Putamen (tissue), 1 donor: ENCODE measurements around the gene AIM2.
"Not testable (repeated sequence)": the region's sequence is repeated elsewhere in the genome, so short reads cannot be mapped to it uniquely, and the experiment has no call there.

ENCODE experiments used
- DNase-seq: peaks from one replicate; pipeline ENCODE4 v3.0.0-alpha.2; 2016; ENCODE audit warnings: low spot score

Gene AIM2, protein sequence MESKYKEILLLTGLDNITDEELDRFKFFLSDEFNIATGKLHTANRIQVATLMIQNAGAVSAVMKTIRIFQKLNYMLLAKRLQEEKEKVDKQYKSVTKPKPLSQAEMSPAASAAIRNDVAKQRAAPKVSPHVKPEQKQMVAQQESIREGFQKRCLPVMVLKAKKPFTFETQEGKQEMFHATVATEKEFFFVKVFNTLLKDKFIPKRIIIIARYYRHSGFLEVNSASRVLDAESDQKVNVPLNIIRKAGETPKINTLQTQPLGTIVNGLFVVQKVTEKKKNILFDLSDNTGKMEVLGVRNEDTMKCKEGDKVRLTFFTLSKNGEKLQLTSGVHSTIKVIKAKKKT

DNA sequence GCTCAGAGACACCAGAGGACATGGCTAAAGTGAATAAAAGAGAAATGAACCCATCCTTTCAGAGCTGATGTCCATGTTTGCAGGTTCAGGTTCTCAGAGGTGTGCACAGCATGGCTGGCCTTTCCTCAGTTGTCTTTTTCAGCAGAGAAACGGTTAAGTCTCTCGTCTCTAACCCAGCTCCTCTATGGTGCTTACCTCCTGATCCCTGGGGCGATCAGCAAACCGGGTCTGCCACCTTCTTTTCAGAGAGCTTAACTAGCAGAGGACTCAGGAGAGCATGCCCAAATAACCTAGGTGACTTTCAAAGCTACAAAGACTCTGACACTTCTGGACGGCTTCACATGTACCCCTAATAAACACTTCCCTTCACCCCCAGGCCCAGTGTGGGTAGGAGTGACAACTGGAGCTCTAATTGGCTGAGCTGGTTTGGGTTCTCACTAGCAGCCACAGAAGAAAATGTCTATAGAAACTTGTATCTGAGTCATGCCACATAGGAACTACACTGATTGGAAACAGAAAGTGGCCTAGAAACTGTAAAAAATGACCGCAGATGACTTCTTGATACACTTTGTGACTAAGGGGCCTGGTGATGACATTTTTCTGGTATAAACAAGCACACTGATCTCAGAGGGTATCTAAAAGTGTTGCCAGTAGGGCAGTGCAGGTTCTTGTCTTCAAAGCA lies at the start of gene AIM2:
Gene AIM2 (minus strand): TSS at position 329 of the 682 bp plus-strand sequence. CDS start 3,267 bp downstream, outside the sequence.
- DNase-seq = no peak

GRCh38 chr1:159123587-159123986 lies 47.0 kb upstream of the AIM2 start:
- DNase-seq = no peak

DNA sequence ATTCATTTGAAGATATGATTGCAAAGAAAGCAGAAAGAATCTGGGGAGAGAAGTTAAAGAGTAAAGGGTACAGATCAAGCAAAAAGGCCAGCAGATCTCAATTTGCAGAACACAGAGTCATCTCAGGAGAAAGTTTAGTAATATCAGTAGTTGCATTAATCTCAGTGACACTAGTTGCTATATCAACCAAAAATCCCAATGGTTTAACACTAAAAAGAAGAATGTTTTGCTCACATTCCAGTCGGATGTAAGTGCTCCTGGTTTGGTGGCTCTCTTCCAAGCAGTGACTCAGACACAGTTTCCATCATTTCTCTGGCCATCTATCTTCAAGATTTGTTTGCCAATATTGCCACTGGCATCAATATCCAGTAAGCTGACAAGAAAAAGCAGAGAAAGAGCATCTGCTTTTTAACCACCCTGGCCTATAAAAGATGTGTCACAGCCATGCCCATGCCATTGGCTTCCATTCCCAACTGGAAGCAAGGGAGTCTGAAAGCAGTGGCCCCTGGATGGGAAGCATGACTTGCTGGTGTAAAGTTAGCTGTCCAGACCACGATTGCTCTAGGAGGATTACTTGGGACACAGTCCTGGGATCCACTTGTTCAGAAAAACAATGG lies 45.5 kb upstream of the AIM2 start:
- DNase-seq = no peak

GRCh38 chr1:159121526-159121925 lies 45.0 kb upstream of the AIM2 start:
- DNase-seq = no peak

DNA sequence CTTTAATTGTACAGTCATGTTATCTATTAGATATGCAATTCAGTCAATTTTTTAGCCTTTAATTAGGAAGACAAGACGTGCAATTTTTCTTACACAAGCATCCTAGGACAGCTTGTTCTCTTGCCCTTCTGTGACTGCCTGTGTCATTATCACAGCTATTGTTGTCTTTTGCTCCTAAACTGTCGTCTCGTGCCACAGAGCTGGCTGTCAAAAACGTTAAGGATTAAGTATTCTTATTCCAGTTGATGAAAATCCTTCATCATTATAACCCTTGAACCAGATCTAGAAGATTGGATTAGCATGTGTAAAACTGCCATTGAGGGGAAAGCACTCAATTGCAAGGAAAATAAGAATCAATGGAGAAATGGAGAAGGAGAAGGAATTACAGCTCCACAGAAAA lies 43.8 kb upstream of the AIM2 start:
- DNase-seq = no peak

DNA sequence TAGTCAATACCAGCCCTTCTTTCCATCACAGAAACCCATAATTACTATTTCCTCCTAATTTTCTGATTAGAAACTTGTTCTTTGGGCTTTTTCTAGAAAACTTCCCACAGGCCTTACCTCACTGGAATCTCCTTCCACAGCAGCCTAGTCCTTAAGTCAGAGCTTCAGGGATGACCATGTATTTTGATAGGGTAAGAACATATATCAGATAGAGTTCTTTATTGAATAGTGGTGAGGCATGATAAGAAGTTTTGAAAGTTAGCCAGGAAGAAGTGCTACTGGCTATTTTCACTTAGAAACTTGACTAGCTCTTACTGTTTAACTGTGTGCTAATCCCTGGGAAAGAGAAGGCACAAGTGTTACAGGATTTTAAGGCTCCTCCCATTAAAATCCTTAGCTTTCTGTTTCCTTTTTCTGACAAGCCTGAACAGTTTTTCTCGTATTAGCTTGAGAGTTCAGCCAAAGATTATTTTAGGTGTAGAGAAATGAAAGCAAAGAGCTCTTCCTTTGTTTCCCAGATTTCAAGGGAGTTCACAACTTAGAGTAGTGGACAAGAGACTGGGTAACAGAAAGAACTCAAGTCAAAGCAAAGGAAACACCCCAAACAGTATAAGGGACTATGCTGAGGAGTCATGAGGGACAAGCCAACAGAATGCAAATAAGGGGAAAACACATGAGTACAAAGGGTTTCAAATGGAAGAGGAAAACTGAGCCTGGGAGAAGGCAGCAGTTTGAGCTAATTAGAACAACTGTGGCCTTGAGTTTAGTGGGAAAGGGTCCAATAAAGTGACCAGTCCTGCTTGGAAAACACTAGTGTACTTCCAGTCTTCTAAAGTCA lies 37.2 kb upstream of the AIM2 start:
- DNase-seq = peak; percentile 2

- not testable (repeated sequence) for DNase-seq
Observed at GRCh38 chr1:159103021-159103420, 26.5 kb upstream of the AIM2 start.

DNA sequence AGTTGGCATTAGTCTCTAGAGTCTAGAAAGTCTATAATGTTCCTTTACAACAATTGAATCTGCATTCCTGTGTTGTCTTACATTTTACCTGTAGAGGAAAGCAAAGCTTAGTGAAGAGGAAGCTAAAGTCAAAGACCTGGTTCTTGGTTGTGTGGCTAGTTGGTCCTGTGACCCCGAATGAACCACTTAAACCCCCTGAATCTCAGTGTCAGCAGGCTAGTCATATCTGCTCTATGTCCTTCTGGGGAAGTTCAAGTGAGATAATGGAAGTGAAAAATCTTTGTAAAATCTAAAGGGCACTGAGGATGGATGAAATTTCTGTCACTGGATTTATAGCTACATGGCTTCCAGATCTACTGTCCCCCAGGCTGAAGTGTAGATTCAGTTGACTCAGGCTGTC lies 24.0 kb upstream of the AIM2 start:
- DNase-seq = no peak

GRCh38 chr1:159098596-159098995 lies 22.0 kb upstream of the AIM2 start:
- no peak for DNase-seq

GRCh38 chr1:159092036-159092760 lies 15.6 kb upstream of the AIM2 start:
- DNase-seq = no peak

DNA sequence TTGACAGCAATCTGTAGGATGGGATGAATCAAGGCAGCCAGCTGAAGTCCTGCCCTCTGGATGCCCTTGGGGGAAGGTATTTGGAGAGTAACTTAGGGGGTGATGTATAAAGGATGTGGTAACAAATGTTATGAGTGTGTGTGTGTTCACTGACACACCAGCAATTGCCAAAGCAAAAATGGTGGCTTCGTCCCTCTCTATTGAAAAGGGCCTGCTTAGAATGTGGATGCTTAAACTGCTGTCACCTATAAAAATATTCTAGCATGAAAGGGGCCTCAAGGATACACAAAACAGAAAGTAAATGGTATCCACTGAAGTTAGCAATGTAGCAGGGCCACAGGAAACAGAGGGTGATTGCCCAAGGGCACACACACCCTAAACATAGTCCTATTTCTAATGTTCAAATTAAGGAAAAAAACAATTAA lies 15.1 kb upstream of the AIM2 start:
- no peak for DNase-seq

- DNase-seq = no peak
Observed at GRCh38 chr1:159091180-159091560, 14.6 kb upstream of the AIM2 start.

DNA sequence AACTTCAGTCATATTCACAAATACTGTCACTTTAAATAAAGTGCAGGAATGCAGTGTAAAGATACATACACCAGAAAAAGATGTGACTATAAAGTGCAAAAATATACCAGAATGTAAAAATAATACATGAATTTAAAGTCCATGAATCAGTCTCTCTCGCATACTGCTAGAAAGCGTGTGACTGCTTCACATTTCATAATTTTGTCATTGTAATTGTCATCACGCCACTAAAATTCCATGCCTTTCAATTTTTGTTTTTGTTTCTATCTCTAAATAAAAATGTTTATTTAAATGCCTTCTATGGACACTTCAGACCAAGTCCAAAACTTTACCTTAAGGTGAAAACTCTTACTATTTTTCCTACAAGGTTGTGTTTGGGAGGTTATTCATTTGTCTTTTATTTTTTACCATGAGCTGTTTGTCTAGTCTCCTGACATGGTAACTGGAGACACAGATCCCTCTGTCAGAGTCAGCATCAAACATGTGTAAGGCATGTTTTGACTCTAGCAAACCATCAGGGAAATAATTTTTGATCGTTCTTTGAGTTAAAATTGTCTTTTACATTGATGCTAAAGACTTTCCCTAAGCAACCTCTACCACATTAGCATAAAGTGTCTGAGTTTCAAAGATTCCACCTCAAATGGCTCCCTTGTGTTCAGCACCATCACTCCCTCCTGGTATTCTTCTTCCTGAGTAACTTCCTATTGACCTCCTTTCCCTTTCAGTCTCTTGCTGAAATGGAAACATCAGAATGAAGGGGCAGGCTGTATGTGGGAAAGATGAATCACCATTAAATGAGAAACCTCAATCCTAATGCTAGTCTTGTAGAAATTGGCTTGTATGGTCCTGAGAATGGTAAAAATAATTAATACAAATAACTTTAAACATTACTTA lies 14.0 kb upstream of the AIM2 start:
- DNase-seq = no peak

GRCh38 chr1:159089184-159089791 lies 12.7 kb upstream of the AIM2 start:
- no peak for DNase-seq

GRCh38 chr1:159088546-159089183 lies 12.1 kb upstream of the AIM2 start:
- no peak for DNase-seq

- DNase-seq = no peak
Observed at GRCh38 chr1:159088050-159088449, 11.5 kb upstream of the AIM2 start.

DNA sequence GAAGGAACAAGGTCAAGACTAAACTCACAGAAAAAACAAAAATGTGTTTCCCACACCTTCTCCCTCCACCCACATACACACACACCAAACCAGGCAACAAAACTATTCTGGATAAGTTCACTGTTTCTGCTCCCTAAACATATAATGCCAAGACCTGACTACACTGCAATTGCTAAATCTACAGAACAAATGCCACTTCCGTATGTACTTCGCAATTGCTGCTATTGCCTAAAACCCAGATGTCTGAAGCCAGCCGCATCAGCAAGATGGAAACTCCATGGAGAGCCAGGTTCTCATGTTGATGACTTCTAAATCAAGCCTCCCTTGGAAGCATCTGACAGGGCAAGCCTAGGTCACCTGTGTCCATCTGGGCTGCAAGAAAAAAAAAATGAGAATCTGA lies 8.3 kb upstream of the AIM2 start:
- no peak for DNase-seq

GRCh38 chr1:159084152-159084551 lies 7.6 kb upstream of the AIM2 start:
- DNase-seq = no peak

DNA sequence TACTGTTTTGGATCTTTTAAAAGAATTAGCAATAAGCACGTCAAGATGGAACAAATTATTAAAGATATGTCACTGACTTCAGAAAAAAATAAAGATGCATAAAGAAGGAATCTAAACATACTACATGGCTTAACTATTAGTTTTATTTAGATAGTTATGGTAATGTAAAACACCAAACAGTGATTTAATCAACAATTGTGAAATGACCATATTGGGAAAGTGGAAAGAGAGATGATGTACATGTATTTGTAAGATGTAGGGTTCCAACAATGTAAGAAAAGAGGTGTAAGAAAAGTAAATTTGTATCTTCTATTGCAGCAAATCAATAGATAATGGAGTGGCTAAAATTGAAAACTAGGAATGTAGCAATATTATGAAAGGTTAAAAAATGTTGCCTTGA lies 6.4 kb upstream of the AIM2 start:
- no peak for DNase-seq

DNA sequence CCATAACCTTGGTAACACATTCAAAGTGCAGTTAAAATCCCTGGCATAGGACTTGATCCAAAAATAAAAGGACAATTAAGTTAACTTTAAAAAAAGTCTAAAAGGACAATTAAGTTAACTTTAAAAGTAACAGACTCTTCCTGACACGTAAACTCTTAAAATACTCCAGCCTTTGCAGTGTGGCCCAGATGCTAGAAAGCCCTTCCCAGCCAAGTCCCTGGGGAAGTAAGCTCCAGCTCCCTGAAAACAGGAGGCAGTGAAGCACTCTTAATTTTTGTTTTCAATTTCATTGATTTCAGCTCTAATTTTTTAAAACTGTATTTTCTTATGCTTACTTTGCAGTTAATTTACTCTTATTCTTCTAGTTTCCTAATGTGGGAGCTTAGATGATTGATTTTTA lies 5.1 kb upstream of the AIM2 start:
- no peak for DNase-seq
